ENCODE results near the gene CRKL.

CRKL gene

DNA sequence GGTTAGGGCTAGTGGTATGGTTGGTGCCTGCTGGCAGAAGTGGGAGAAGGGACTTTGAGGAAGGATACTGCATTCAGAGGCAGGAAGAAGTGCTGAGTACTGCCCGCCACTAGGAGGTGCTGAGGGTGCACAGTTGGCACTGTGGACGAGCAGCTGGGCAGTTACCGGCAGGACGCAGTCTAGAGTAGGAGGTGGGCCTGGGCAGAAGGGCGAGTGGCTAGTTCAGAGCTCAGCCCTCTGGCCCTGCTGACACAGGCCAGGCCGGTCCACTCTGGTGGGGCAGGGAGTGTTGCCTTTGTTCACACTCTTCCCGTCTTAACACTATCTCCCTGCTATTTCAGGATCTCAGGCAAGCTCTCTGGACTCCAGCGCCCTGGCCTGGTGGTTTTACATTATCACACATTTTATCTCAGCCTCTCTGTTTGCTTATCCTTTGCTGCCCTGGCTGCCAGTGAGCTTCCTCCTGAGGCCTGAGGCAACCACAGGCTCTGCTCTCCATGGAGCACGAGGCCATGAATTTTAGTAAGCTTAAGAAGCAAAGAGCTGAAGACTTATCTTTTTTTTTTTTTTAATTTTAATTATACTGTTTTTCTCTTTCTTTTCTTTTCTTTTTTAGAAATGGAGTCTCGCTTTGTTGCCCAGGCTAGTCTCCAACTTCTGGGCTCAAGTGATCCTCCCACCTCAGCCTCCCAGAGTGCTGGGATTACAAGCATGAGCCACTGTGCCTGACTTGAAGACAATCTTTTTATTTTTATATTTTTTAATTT lies 31.5 kb upstream of the CRKL start:
- Histone ChIP-seq H3K36me3 (replicated peaks in 1 of 2; ENCODE audit: control insufficient read depth in 2 of 2, insufficient read depth in 2 of 2, low read length in 2 of 2) (peaks cover 22 to 68% of the 10 kb centered on the region in 2 donors), H3K27me3 (ENCODE audit: control insufficient read depth in 3 of 3, insufficient read depth in 3 of 3, low read depth in 1 of 3, low read length in 3 of 3) (no peaks in the 10 kb centered on the region), H4K91ac (ENCODE audit: low read depth, low read length, poor library complexity) (no peak overlapping the region)

DNA sequence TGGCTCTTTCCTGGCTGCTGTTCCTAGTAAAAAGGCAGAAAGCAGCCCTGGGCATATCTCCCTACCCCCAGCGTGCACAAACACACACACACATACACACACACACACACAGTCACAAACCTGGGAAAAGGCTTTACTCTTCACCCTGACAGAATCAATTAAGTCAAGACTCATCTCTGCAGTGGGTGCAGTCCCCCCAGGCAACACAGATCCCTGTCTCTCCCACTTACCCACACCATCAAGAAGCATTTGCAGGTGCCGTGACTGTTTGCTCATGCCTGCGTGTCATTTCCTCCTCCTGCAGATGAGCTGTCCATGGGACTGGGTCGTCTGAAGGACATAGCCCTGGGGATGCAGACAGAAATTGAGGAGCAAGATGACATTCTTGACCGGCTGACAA lies 29.8 kb upstream of the CRKL start:
- Histone ChIP-seq H3K4me1 (ENCODE audit: control insufficient read depth in 2 of 2, insufficient read depth in 1 of 2, low read depth in 1 of 2, low read length in 2 of 2) (peaks cover 0 to 3% of the 10 kb centered on the region in 2 donors), H2BK5ac (ENCODE audit: low read length) (no peak overlapping the region), H3K9me3 (replicated peaks in 1 of 2; ENCODE audit: control insufficient read depth in 2 of 2, insufficient read depth in 1 of 2, low read depth in 1 of 2, low read length in 2 of 2) (no peaks in the 10 kb centered on the region), H4K91ac (ENCODE audit: low read depth, low read length, poor library complexity) (no peak overlapping the region), H2AK5ac (ENCODE audit: low read depth, low read length) (no peak overlapping the region), H3K23ac (ENCODE audit: low read depth, low read length, poor library complexity) (no peak overlapping the region), H3K4ac (ENCODE audit: low read length) (no peak overlapping the region), H3K9ac (ENCODE audit: low read depth, low read length, poor library complexity) (no peak overlapping the region), H2AFZ (ENCODE audit: low read length) (no peak overlapping the region), H3K79me1 (ENCODE audit: low read depth, low read length) (no peaks in the 10 kb centered on the region), H3K4me3 (ENCODE audit: low read length in 2 of 2) (no peak overlapping the region), H2BK15ac (ENCODE audit: low read length) (no peak overlapping the region), H3K27me3 (ENCODE audit: control insufficient read depth in 3 of 3, insufficient read depth in 3 of 3, low read depth in 1 of 3, low read length in 3 of 3) (no peaks in the 10 kb centered on the region), H2BK12ac (ENCODE audit: low read length) (no peak overlapping the region), H3K18ac (ENCODE audit: low read length) (no peak overlapping the region), H3K36me3 (replicated peaks in 1 of 2; ENCODE audit: control insufficient read depth in 2 of 2, insufficient read depth in 2 of 2, low read length in 2 of 2) (peaks cover 19 to 52% of the 10 kb centered on the region in 2 donors), H3K27ac (replicated peaks; ENCODE audit: low read length) (no peak overlapping the region), H3K4me2 (ENCODE audit: insufficient read depth, low read length, poor library complexity, severe bottlenecking) (no peak overlapping the region), H3K14ac (ENCODE audit: low read length) (peak overlapping the region; percentile 25), H4K8ac (ENCODE audit: low read depth, low read length) (no peak overlapping the region), H2BK120ac (ENCODE audit: low read depth, low read length) (no peak overlapping the region)
- WGBS, 2 donors (ENCODE audit: extremely low coverage in 2 of 2, insufficient read length in 2 of 2, insufficient replicate concordance in 1 of 2): no CpG with 5 or more reads among the region's 5 CpGs
- no peak for DNase-seq (ENCODE audit: low spot score)

More for the DNA sequence above, 31.5 kb upstream of the CRKL start:
- H2AK5ac ChIP-seq (ENCODE audit: low read depth, low read length): no peak overlapping the region
- peak; percentile 54 for DNase-seq (ENCODE audit: low spot score)
- H3K4me3 ChIP-seq (ENCODE audit: low read length in 2 of 2): no peak overlapping the region
- peak overlapping the region; percentile 45 for H2AFZ ChIP-seq (ENCODE audit: low read length)
- H3K4me2 ChIP-seq (ENCODE audit: insufficient read depth, low read length, poor library complexity, severe bottlenecking): no peak overlapping the region
- H3K23ac ChIP-seq (ENCODE audit: low read depth, low read length, poor library complexity): peak overlapping the region; percentile 61
- H2BK15ac ChIP-seq (ENCODE audit: low read length): no peak overlapping the region
- no peak overlapping the region for H3K14ac ChIP-seq (ENCODE audit: low read length)
- H2BK120ac ChIP-seq (ENCODE audit: low read depth, low read length): no peak overlapping the region
- H3K4ac ChIP-seq (ENCODE audit: low read length): no peak overlapping the region
- no peaks in the 10 kb centered on the region for H3K79me1 ChIP-seq (ENCODE audit: low read depth, low read length)
- no peak overlapping the region for H2BK12ac ChIP-seq (ENCODE audit: low read length)
- H2BK5ac ChIP-seq (ENCODE audit: low read length): no peak overlapping the region
- peaks cover 0 to 3% of the 10 kb centered on the region in 2 donors for H3K4me1 ChIP-seq (ENCODE audit: control insufficient read depth in 2 of 2, insufficient read depth in 1 of 2, low read depth in 1 of 2, low read length in 2 of 2)
- no CpG with 5 or more reads among the region's 10 CpGs for WGBS, 2 donors (ENCODE audit: extremely low coverage in 2 of 2, insufficient read length in 2 of 2, insufficient replicate concordance in 1 of 2)
- H3K9ac ChIP-seq (ENCODE audit: low read depth, low read length, poor library complexity): no peak overlapping the region
- no peaks in the 10 kb centered on the region for H3K9me3 ChIP-seq (replicated peaks in 1 of 2; ENCODE audit: control insufficient read depth in 2 of 2, insufficient read depth in 1 of 2, low read depth in 1 of 2, low read length in 2 of 2)
- peak overlapping the region; percentile 58 for H4K8ac ChIP-seq (ENCODE audit: low read depth, low read length)
- no peak overlapping the region for H3K27ac ChIP-seq (replicated peaks; ENCODE audit: low read length)
- H3K18ac ChIP-seq (ENCODE audit: low read length): no peak overlapping the region

DNA sequence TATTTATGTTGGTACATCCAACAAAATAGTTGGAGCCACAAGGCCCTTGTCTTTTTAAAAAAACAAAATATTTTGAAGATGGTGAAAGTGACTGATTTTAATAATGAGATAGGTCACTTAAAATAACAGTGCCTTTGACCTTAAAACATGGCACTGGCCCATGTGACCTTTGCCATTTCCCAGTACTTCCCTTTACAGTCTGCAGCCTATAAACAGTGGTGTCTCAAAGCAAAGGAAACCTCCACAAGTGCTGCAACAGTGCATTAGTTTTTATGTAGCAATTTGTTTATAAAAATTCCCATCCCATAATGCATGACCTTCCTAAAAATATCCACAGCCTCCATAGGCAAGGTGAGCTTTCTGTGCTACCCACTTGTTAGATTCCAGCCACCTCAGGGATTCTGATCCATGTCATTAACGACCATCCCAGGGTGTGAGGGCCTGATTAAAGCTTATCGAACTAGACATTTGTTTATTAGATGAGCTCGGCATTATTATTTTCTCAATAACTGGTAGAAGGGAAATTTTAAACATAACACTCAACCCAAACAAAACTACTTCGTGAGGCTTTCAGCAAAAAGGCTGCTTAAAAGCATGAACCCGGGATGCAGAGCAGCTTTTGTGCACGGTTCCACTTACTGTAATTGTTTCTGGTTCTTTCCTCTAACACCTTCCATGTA lies 28.0 kb upstream of the CRKL start:
- no peak overlapping the region for H3K14ac ChIP-seq (ENCODE audit: low read length)
- H3K9me3 ChIP-seq (replicated peaks in 1 of 2; ENCODE audit: control insufficient read depth in 2 of 2, insufficient read depth in 1 of 2, low read depth in 1 of 2, low read length in 2 of 2): no peaks in the 10 kb centered on the region
- H2AFZ ChIP-seq (ENCODE audit: low read length): no peak overlapping the region
- no peak for DNase-seq (ENCODE audit: low spot score)
- H2BK12ac ChIP-seq (ENCODE audit: low read length): no peak overlapping the region
- H3K4me2 ChIP-seq (ENCODE audit: insufficient read depth, low read length, poor library complexity, severe bottlenecking): no peak overlapping the region
- no peak overlapping the region for H3K23ac ChIP-seq (ENCODE audit: low read depth, low read length, poor library complexity)
- H3K79me1 ChIP-seq (ENCODE audit: low read depth, low read length): no peaks in the 10 kb centered on the region
- H2BK15ac ChIP-seq (ENCODE audit: low read length): no peak overlapping the region
- peaks cover 0 to 3% of the 10 kb centered on the region in 2 donors for H3K4me1 ChIP-seq (ENCODE audit: control insufficient read depth in 2 of 2, insufficient read depth in 1 of 2, low read depth in 1 of 2, low read length in 2 of 2)
- H3K18ac ChIP-seq (ENCODE audit: low read length): no peak overlapping the region
- no peak overlapping the region for H4K91ac ChIP-seq (ENCODE audit: low read depth, low read length, poor library complexity)
- H3K4ac ChIP-seq (ENCODE audit: low read length): no peak overlapping the region
- no peak overlapping the region for H3K4me3 ChIP-seq (ENCODE audit: low read length in 2 of 2)
- H3K27me3 ChIP-seq (ENCODE audit: control insufficient read depth in 3 of 3, insufficient read depth in 3 of 3, low read depth in 1 of 3, low read length in 3 of 3): no peaks in the 10 kb centered on the region
- H3K36me3 ChIP-seq (replicated peaks in 1 of 2; ENCODE audit: control insufficient read depth in 2 of 2, insufficient read depth in 2 of 2, low read length in 2 of 2): peaks cover 11 to 37% of the 10 kb centered on the region in 2 donors
- no peak overlapping the region for H2BK120ac ChIP-seq (ENCODE audit: low read depth, low read length)
- no peak overlapping the region for H2BK5ac ChIP-seq (ENCODE audit: low read length)
- no peak overlapping the region for H4K8ac ChIP-seq (ENCODE audit: low read depth, low read length)
- H3K9ac ChIP-seq (ENCODE audit: low read depth, low read length, poor library complexity): no peak overlapping the region
- H3K27ac ChIP-seq (replicated peaks; ENCODE audit: low read length): no peak overlapping the region
- no peak overlapping the region for H2AK5ac ChIP-seq (ENCODE audit: low read depth, low read length)
- no CpG with 5 or more reads among the region's 6 CpGs for WGBS, 2 donors (ENCODE audit: extremely low coverage in 2 of 2, insufficient read length in 2 of 2, insufficient replicate concordance in 1 of 2)

DNA sequence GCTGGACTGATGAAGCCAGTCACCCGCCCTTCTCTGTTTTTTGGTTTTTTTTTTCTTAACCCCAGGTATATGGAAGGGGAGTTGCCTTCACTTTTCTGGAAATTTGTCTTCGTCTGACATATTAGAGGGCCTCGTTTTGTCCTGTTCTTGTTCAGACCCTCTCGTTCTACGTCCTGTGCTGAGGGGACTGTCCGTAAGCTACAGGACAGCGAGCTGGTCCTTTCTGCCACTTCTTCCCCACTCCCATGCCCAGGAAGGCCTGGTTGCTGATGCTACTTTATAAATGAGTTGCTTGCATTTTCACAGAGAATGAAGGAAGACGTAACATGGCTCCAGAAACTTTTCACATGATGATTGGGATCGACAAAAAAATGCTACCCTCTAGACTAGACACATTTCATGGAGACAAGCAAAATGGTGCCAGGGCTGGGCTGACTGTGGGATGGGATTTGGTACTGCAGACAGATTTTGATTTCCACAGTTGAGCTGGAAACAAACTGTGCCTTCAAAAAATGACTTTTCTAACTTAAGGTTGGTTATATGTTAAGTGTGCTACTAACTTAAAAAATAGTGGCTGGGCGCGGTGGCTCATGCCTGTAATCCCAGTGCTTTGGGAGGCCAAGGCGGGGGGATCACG lies 27.2 kb upstream of the CRKL start:
- Histone ChIP-seq H3K36me3 (replicated peaks in 1 of 2; ENCODE audit: control insufficient read depth in 2 of 2, insufficient read depth in 2 of 2, low read length in 2 of 2) (peaks cover 11 to 32% of the 10 kb centered on the region in 2 donors), H3K4ac (ENCODE audit: low read length) (no peak overlapping the region), H3K27me3 (ENCODE audit: control insufficient read depth in 3 of 3, insufficient read depth in 3 of 3, low read depth in 1 of 3, low read length in 3 of 3) (no peaks in the 10 kb centered on the region), H2AK5ac (ENCODE audit: low read depth, low read length) (no peak overlapping the region), H3K9ac (ENCODE audit: low read depth, low read length, poor library complexity) (no peak overlapping the region), H2BK15ac (ENCODE audit: low read length) (no peak overlapping the region), H2AFZ (ENCODE audit: low read length) (no peak overlapping the region), H4K8ac (ENCODE audit: low read depth, low read length) (no peak overlapping the region), H3K4me1 (ENCODE audit: control insufficient read depth in 2 of 2, insufficient read depth in 1 of 2, low read depth in 1 of 2, low read length in 2 of 2) (peaks cover 0 to 3% of the 10 kb centered on the region in 2 donors), H2BK120ac (ENCODE audit: low read depth, low read length) (no peak overlapping the region), H3K27ac (replicated peaks; ENCODE audit: low read length) (no peak overlapping the region), H3K79me1 (ENCODE audit: low read depth, low read length) (no peaks in the 10 kb centered on the region), H2BK5ac (ENCODE audit: low read length) (no peak overlapping the region), H3K4me3 (ENCODE audit: low read length in 2 of 2) (no peak overlapping the region), H3K4me2 (ENCODE audit: insufficient read depth, low read length, poor library complexity, severe bottlenecking) (no peak overlapping the region), H2BK12ac (ENCODE audit: low read length) (no peak overlapping the region), H3K23ac (ENCODE audit: low read depth, low read length, poor library complexity) (no peak overlapping the region), H3K9me3 (replicated peaks in 1 of 2; ENCODE audit: control insufficient read depth in 2 of 2, insufficient read depth in 1 of 2, low read depth in 1 of 2, low read length in 2 of 2) (no peaks in the 10 kb centered on the region), H3K18ac (ENCODE audit: low read length) (no peak overlapping the region), H4K91ac (ENCODE audit: low read depth, low read length, poor library complexity) (no peak overlapping the region), H3K14ac (ENCODE audit: low read length) (no peak overlapping the region)
- DNase-seq (ENCODE audit: low spot score): no peak
- whole genome bisulfite sequencing, 2 donors (ENCODE audit: extremely low coverage in 2 of 2, insufficient read length in 2 of 2, insufficient replicate concordance in 1 of 2): no CpG with 5 or more reads among the region's 13 CpGs
